ENCODE data around the gene PIF1. TPM values are rescaled to one million over a fixed set of nuclear protein-coding genes. Genes with fewer than 3 reads are reported as not detected.

PIF1 gene
- total and polyA plus RNA-seq, 4 donors: 0.42 to 7.3 (median 0.64) TPM

- no peak overlapping the region for H3K27ac ChIP-seq (ENCODE audit: low read depth in 1 of 2, low read length in 2 of 2)
- DNase-seq (ENCODE audit: low spot score): no peak
- 96% methylated on average over 2 of the region's 2 CpGs for WGBS
Observed at GRCh38 chr15:64773606-64774005, 51.8 kb downstream of the PIF1 start.

GRCh38 chr15:64772964-64773363 lies 52.5 kb downstream of the PIF1 start:
- H3K27ac ChIP-seq (ENCODE audit: low read depth in 1 of 2, low read length in 2 of 2): no peak overlapping the region

More at GRCh38 chr15:64773606-64774005, 51.8 kb downstream of the PIF1 start:
- no peak for TF ChIP-seq ZBTB33 (IDR thresholded peaks at IDR 0.05)
- TF ChIP-seq MAX (IDR thresholded peaks at IDR 0.05): no peak
- Histone ChIP-seq H3K4me3 (ENCODE audit: low read depth in 1 of 3, low read length in 3 of 3) (no peak overlapping the region), H3K9ac (ENCODE audit: low read depth in 1 of 2, low read length in 2 of 2) (no peak overlapping the region), H3K4me1 (ENCODE audit: control insufficient read depth in 4 of 4, insufficient read depth in 4 of 4, low read length in 3 of 4) (peaks cover 0 to 9% (median 6%) of the 10 kb centered on the region in 4 donors), H3K27me3 (ENCODE audit: control insufficient read depth in 4 of 4, insufficient read depth in 4 of 4, low read length in 3 of 4) (no peaks in the 10 kb centered on the region), H3K36me3 (ENCODE audit: control insufficient read depth in 4 of 4, insufficient read depth in 3 of 4, low read depth in 1 of 4, low read length in 3 of 4) (no peaks in the 10 kb centered on the region), H3K9me3 (ENCODE audit: control insufficient read depth in 4 of 4, low read length in 3 of 4) (no peaks in the 10 kb centered on the region)

More at GRCh38 chr15:64772964-64773363, 52.5 kb downstream of the PIF1 start:
- no peak for DNase-seq (ENCODE audit: low spot score)
- no peak overlapping the region for H3K9ac ChIP-seq (ENCODE audit: low read depth in 1 of 2, low read length in 2 of 2)
- no peaks in the 10 kb centered on the region for H3K27me3 ChIP-seq (ENCODE audit: control insufficient read depth in 4 of 4, insufficient read depth in 4 of 4, low read length in 3 of 4)
- WGBS: 99% methylated on average over 6 of the region's 6 CpGs
- TF ChIP-seq SP1 (IDR thresholded peaks at IDR 0.05) (no peak), REST (IDR thresholded peaks at IDR 0.05) (no peak), EGR1 (IDR thresholded peaks at IDR 0.05; ENCODE audit: low read depth in 2 of 2) (no peak), FOXA1 (IDR thresholded peaks at IDR 0.05) (no peak), CTCF (IDR thresholded peaks at IDR 0.05; ENCODE audit: low read depth, low read length, missing input control) (no peak), HNF4A (conservative IDR thresholded peaks at IDR 0.05) (no peak), ATF3 (IDR thresholded peaks at IDR 0.05) (no peak), HNF4G (IDR thresholded peaks at IDR 0.05) (no peak), JUND (IDR thresholded peaks at IDR 0.05) (no peak), MAX (IDR thresholded peaks at IDR 0.05) (no peak), TAF1 (conservative IDR thresholded peaks at IDR 0.05) (no peak), RAD21 (IDR thresholded peaks at IDR 0.05) (no peak), GABPA (IDR thresholded peaks at IDR 0.05 in 1 of 2, conservative IDR thresholded peaks at IDR 0.05 in 1 of 2) (no peak), NR2F2 (IDR thresholded peaks at IDR 0.05) (no peak), ZBTB33 (IDR thresholded peaks at IDR 0.05) (no peak), YY1 (IDR thresholded peaks at IDR 0.05) (no peak), RXRA (IDR thresholded peaks at IDR 0.05) (no peak)
- H3K4me3 ChIP-seq (ENCODE audit: low read depth in 1 of 3, low read length in 3 of 3): no peak overlapping the region
- H3K4me1 ChIP-seq (ENCODE audit: control insufficient read depth in 4 of 4, insufficient read depth in 4 of 4, low read length in 3 of 4): peaks cover 0 to 9% (median 6%) of the 10 kb centered on the region in 4 donors
- no peaks in the 10 kb centered on the region for H3K9me3 ChIP-seq (ENCODE audit: control insufficient read depth in 4 of 4, low read length in 3 of 4)
- no peaks in the 10 kb centered on the region for H3K36me3 ChIP-seq (ENCODE audit: control insufficient read depth in 4 of 4, insufficient read depth in 3 of 4, low read depth in 1 of 4, low read length in 3 of 4)

Data from liver (tissue), 9 donors.